ENCODE data around the gene PDE6H. TPM values are rescaled to one million over a fixed set of nuclear protein-coding genes. Genes with fewer than 3 reads are reported as not detected.

PDE6H gene
- total and polyA plus RNA-seq, 2 donors (not counting 1 experiment from before 2014, with no cell fraction given): not detected

- H3K9ac ChIP-seq (ENCODE audit: insufficient read depth, low read length): no peak overlapping the region
- no peaks in the 10 kb centered on the region for H3K9me3 ChIP-seq (ENCODE audit: control insufficient read depth, insufficient read depth, low read depth, low read length)
- no peak overlapping the region for H3K4me3 ChIP-seq (replicated peaks in 1 of 4; ENCODE audit: control extremely low read depth in 1 of 4, insufficient read depth in 1 of 4, low read depth in 3 of 4, low read length in 4 of 4)
- TF ChIP-seq CTCF (conservative IDR thresholded peaks at IDR 0.05 in 1 of 2, IDR thresholded peaks at IDR 0.05 in 1 of 2; ENCODE audit: low read depth in 1 of 2, low read length in 2 of 2) (no peak), EZH2 (IDR thresholded peaks at IDR 0.05; ENCODE audit: low read length, missing control alignments) (no peak)
- H3K27me3 ChIP-seq (ENCODE audit: control insufficient read depth, insufficient read depth, low read length): no peaks in the 10 kb centered on the region
- peaks cover 3% of the 10 kb centered on the region for H3K4me1 ChIP-seq (ENCODE audit: control insufficient read depth, extremely low read depth, insufficient read depth, low read length)
- no peaks in the 10 kb centered on the region for H3K79me2 ChIP-seq (ENCODE audit: control insufficient read depth, insufficient read depth, low read length)
- no peak overlapping the region for H3K4me2 ChIP-seq (ENCODE audit: extremely low read depth, insufficient read depth, low read length)
- H4K20me1 ChIP-seq (ENCODE audit: control insufficient read depth, extremely low read depth, insufficient read depth, low read length): no peaks in the 10 kb centered on the region
- H2AFZ ChIP-seq (ENCODE audit: low read length): no peak overlapping the region
- no peak overlapping the region for H3K27ac ChIP-seq (ENCODE audit: insufficient read depth, low read length)
- no peak for DNase-seq (ENCODE audit: low read depth in 2 of 2)
- H3K36me3 ChIP-seq (ENCODE audit: control insufficient read depth, insufficient read depth, low read length): no peaks in the 10 kb centered on the region
These were observed 45.6 kb upstream of the PDE6H start for GRCh38 chr12:14927267-14927666.

GRCh38 chr12:14928931-14929330, 43.9 kb upstream of the PDE6H start:
- H3K79me2 ChIP-seq (ENCODE audit: control insufficient read depth, insufficient read depth, low read length): no peaks in the 10 kb centered on the region
- no peak for TF ChIP-seq CTCF (conservative IDR thresholded peaks at IDR 0.05 in 1 of 2, IDR thresholded peaks at IDR 0.05 in 1 of 2; ENCODE audit: low read depth in 1 of 2, low read length in 2 of 2)
- no peak for TF ChIP-seq EZH2 (IDR thresholded peaks at IDR 0.05; ENCODE audit: low read length, missing control alignments)
- peak in 1 of 2 donors; percentile 38 for DNase-seq (ENCODE audit: low read depth in 2 of 2)
- no peaks in the 10 kb centered on the region for H3K9me3 ChIP-seq (ENCODE audit: control insufficient read depth, insufficient read depth, low read depth, low read length)
- H3K9ac ChIP-seq (ENCODE audit: insufficient read depth, low read length): no peak overlapping the region
- H3K4me1 ChIP-seq (ENCODE audit: control insufficient read depth, extremely low read depth, insufficient read depth, low read length): peaks cover 3% of the 10 kb centered on the region
- H3K36me3 ChIP-seq (ENCODE audit: control insufficient read depth, insufficient read depth, low read length): no peaks in the 10 kb centered on the region
- no peak overlapping the region for H3K4me2 ChIP-seq (ENCODE audit: extremely low read depth, insufficient read depth, low read length)
- H2AFZ ChIP-seq (ENCODE audit: low read length): peak overlapping the region; percentile 33
- no peaks in the 10 kb centered on the region for H3K27me3 ChIP-seq (ENCODE audit: control insufficient read depth, insufficient read depth, low read length)
- no peak overlapping the region for H3K4me3 ChIP-seq (replicated peaks in 1 of 4; ENCODE audit: control extremely low read depth in 1 of 4, insufficient read depth in 1 of 4, low read depth in 3 of 4, low read length in 4 of 4)
- no peaks in the 10 kb centered on the region for H4K20me1 ChIP-seq (ENCODE audit: control insufficient read depth, extremely low read depth, insufficient read depth, low read length)
- no peak overlapping the region for H3K27ac ChIP-seq (ENCODE audit: insufficient read depth, low read length)

- no peaks in the 10 kb centered on the region for H3K9me3 ChIP-seq (ENCODE audit: control insufficient read depth, insufficient read depth, low read depth, low read length)
- H3K79me2 ChIP-seq (ENCODE audit: control insufficient read depth, insufficient read depth, low read length): no peaks in the 10 kb centered on the region
- peaks cover 3% of the 10 kb centered on the region for H3K4me1 ChIP-seq (ENCODE audit: control insufficient read depth, extremely low read depth, insufficient read depth, low read length)
- no peak overlapping the region for H3K4me2 ChIP-seq (ENCODE audit: extremely low read depth, insufficient read depth, low read length)
- no peak overlapping the region for H3K27ac ChIP-seq (ENCODE audit: insufficient read depth, low read length)
- H3K9ac ChIP-seq (ENCODE audit: insufficient read depth, low read length): no peak overlapping the region
- H3K4me3 ChIP-seq (replicated peaks in 1 of 4; ENCODE audit: control extremely low read depth in 1 of 4, insufficient read depth in 1 of 4, low read depth in 3 of 4, low read length in 4 of 4): no peak overlapping the region
- H4K20me1 ChIP-seq (ENCODE audit: control insufficient read depth, extremely low read depth, insufficient read depth, low read length): no peaks in the 10 kb centered on the region
- no peak overlapping the region for H2AFZ ChIP-seq (ENCODE audit: low read length)
- peak in 1 of 2 donors; percentile 29 for DNase-seq (ENCODE audit: low read depth in 2 of 2)
- TF ChIP-seq CTCF (conservative IDR thresholded peaks at IDR 0.05 in 1 of 2, IDR thresholded peaks at IDR 0.05 in 1 of 2; ENCODE audit: low read depth in 1 of 2, low read length in 2 of 2): no peak
- TF ChIP-seq EZH2 (IDR thresholded peaks at IDR 0.05; ENCODE audit: low read length, missing control alignments): no peak
- H3K36me3 ChIP-seq (ENCODE audit: control insufficient read depth, insufficient read depth, low read length): no peaks in the 10 kb centered on the region
- no peaks in the 10 kb centered on the region for H3K27me3 ChIP-seq (ENCODE audit: control insufficient read depth, insufficient read depth, low read length)
These were observed 42.5 kb upstream of the PDE6H start for GRCh38 chr12:14930299-14930698.
